Astrocyte (in vitro differentiated cells and primary cell): ENCODE results near the gene COPS9.

Experiments used
- EZH2 ChIP-seq: IDR thresholded peaks from 2 replicates; pipeline ENCODE4 v1.6.1; 2012; ENCODE audit warnings: mild to moderate bottlenecking, low read length, inconsistent platforms; ENCODE audit not compliant: insufficient read depth
- TF ChIP-seq, protein P1 (sequence below): IDR thresholded peaks from 2 replicates; pipeline ENCODE4 v1.5.1; 2011; ENCODE audit warnings: low read depth, mild to moderate bottlenecking, inconsistent platforms, low read length, moderate library complexity; ENCODE audit not compliant: insufficient read depth

DNA sequence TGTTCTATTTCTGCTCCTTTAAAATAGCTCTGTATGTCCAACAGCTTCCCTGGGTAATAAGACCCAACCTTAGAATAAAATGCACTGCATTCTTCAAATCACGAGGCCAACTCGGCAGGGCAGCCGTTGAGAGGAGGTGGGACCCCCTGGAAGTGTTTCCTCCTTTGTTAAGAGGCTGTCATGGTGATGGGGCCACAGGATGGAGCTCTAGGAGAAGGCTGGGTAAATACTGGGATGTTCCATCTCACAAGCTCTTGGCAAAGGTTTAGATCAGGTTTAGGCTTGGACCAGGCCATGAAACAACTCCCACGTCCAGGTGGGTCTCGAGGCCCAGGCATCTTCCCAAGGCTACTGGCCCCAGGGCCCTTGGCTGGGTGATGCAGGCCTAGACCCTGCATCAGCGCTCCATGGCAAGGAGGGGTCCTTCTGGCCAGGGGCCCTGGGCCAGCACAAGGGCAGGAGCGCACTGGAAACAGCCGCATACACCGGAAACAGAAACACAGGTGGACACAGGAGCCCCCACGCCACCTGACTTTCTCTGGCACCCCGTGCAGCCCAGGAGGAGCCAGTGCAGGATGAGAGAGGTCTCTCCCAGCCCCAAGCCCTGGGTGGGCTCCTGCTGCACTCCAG is 43.2 kb upstream of the COPS9 start:
- TF ChIP-seq, protein P1, sequence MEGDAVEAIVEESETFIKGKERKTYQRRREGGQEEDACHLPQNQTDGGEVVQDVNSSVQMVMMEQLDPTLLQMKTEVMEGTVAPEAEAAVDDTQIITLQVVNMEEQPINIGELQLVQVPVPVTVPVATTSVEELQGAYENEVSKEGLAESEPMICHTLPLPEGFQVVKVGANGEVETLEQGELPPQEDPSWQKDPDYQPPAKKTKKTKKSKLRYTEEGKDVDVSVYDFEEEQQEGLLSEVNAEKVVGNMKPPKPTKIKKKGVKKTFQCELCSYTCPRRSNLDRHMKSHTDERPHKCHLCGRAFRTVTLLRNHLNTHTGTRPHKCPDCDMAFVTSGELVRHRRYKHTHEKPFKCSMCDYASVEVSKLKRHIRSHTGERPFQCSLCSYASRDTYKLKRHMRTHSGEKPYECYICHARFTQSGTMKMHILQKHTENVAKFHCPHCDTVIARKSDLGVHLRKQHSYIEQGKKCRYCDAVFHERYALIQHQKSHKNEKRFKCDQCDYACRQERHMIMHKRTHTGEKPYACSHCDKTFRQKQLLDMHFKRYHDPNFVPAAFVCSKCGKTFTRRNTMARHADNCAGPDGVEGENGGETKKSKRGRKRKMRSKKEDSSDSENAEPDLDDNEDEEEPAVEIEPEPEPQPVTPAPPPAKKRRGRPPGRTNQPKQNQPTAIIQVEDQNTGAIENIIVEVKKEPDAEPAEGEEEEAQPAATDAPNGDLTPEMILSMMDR: no peak
- no peak for TF ChIP-seq EZH2
